T-helper 2 cell treated with Interferon-gamma antibody and Interleukin-4, amounts not matched to agents 100 ng/mL and 5 ng/mL, for 36 hours (primary cell): Measurements from ENCODE around the gene DUSP8. TPM values are rescaled to one million over a fixed set of nuclear protein-coding genes. Genes with fewer than 3 reads are reported as not detected.

Source experiments
- total RNA-seq: library from RNA; stranded (reverse); gene quantifications from 2 replicates; pipeline ENCODE4 v1.2.3, GENCODE V29; 2022

DUSP8 gene
- total RNA-seq, 1 donor from 2014 or later, result 0.80 TPM

Other genes with a start within 250 kb of the DUSP8 start
- gene BRSK2, start 182.3 kb downstream of the DUSP8 start, total RNA-seq, result 0.09 TPM in 1 of 2 replicates, not detected in the other
- gene MOB2, start 85.5 kb downstream of the DUSP8 start, total RNA-seq, result 39.6 and 41.3 TPM in 2 replicates
- gene KRTAP5-1, start 13.0 kb upstream of the DUSP8 start, total RNA-seq, result not detected in 2 replicates
- not detected in 2 replicates for gene KRTAP5-2, start 26.0 kb upstream of the DUSP8 start, total RNA-seq
- gene KRTAP5-3, start 36.2 kb upstream of the DUSP8 start, total RNA-seq, result not detected in 2 replicates
- gene KRTAP5-4, start 49.9 kb upstream of the DUSP8 start, total RNA-seq, result not detected in 2 replicates
- gene KRTAP5-5, start 57.5 kb upstream of the DUSP8 start, total RNA-seq, result not detected in 2 replicates
- gene KRTAP5-6, start 124.9 kb upstream of the DUSP8 start, total RNA-seq, result not detected in 2 replicates
- gene IFITM10, start 178.3 kb upstream of the DUSP8 start, total RNA-seq, result 0.66 and 0.68 TPM in 2 replicates
- gene CTSD, start 191.7 kb upstream of the DUSP8 start, total RNA-seq, result 118 and 121 TPM in 2 replicates